K562 (cell line): Measurements from ENCODE around the gene RASGRP1. TPM values are rescaled to one million over a fixed set of nuclear protein-coding genes. Genes with fewer than 3 reads are reported as not detected.
A peak's percentile ranks its signal among the peaks of the same experiment; 100 is the strongest.

Experiments
- AFF4 ChIP-seq: sonication (generic); formaldehyde crosslinking; IDR thresholded peaks from 2 replicates; pipeline ENCODE4 v1.8.0; 2023; ENCODE audit warnings: mild to moderate bottlenecking, missing genetic modification reagents
- ARID2 ChIP-seq: fragments of 450-650 bp; IDR thresholded peaks from 2 replicates; pipeline ENCODE4 v1.6.1; 2017; ENCODE audit warnings: antibody characterized with exemption, mild to moderate bottlenecking
- CREM ChIP-seq: IDR thresholded peaks from 2 replicates; pipeline ENCODE4 v1.6.1; 2014; ENCODE audit warnings: antibody characterized with exemption, low read depth
- FOXK1 ChIP-seq: sonication (generic); formaldehyde crosslinking; IDR thresholded peaks from 2 replicates; pipeline ENCODE4 v1.8.0; 2022; ENCODE audit warnings: missing genetic modification reagents, mild to moderate bottlenecking, borderline replicate concordance
- L3MBTL2 ChIP-seq: fragments of 450-650 bp; IDR thresholded peaks from 2 replicates; pipeline ENCODE4 v1.6.1; 2016; ENCODE audit warnings: mild to moderate bottlenecking, moderate library complexity
- NCOR1 ChIP-seq: fragments of 450-650 bp; IDR thresholded peaks from 2 replicates; pipeline ENCODE4 v1.6.1; 2016; ENCODE audit warnings: mild to moderate bottlenecking, moderate library complexity
- PML ChIP-seq: IDR thresholded peaks from 2 replicates; pipeline ENCODE4 v1.6.1; 2012; ENCODE audit warnings: low read length, inconsistent platforms
- REST ChIP-seq, 2 experiments: fragments of 450-650 bp; formaldehyde crosslinking in 1 of 2; IDR thresholded peaks; 2 replicates each; pipeline versions ENCODE4 v1.4.0 to v1.6.1; 2014 to 2020; ENCODE audit warnings: mild to moderate bottlenecking in 2 of 2, borderline replicate concordance in 1 of 2, low read depth in 1 of 2
- SMAD4 ChIP-seq: fragments of 250-450 bp; sonication (Bioruptor Pico); conservative IDR thresholded peaks from 2 replicates; pipeline ENCODE4 v1.8.0; 2021; ENCODE audit warnings: inconsistent platforms, mild to moderate bottlenecking, moderate library complexity
- SMC3 ChIP-seq: conservative IDR thresholded peaks from 2 replicates; pipeline ENCODE4 v1.6.1; 2011; ENCODE audit warnings: low read depth, low read length, improper control_type of control experiment; ENCODE audit not compliant: insufficient read depth
- TCF7L2 ChIP-seq: fragments of 150-350 bp; IDR thresholded peaks from 2 replicates; pipeline ENCODE4 v1.6.1; 2016; ENCODE audit warnings: low read depth, mild to moderate bottlenecking, low read length, moderate library complexity
- XRCC5 ChIP-seq: fragments of 200-400 bp; formaldehyde crosslinking; IDR thresholded peaks from 2 replicates; pipeline ENCODE4 v1.6.1; 2017; ENCODE audit warnings: low read depth, mild to moderate bottlenecking, low read length
- ZNF395 ChIP-seq: fragments of 200-800 bp; sonication (Bioruptor generic); IDR thresholded peaks from 2 replicates; pipeline ENCODE4 v1.6.1; 2017; ENCODE audit warnings: missing genetic modification characterization, missing compliant biosample characterization
- ZNF445 ChIP-seq: fragments of 250-450 bp; sonication (Bioruptor Pico); IDR thresholded peaks from 2 replicates; pipeline ENCODE4 v1.4.0; 2020; ENCODE audit warnings: low read depth, mild to moderate bottlenecking, moderate library complexity
- polyA plus RNA-seq, 8 experiments: library from polyadenylated mRNA; depleted of rRNA in 4 of 8; stranded (reverse) in 5 of 8; unstranded in 3 of 8; fragments of >200 nt; fragmentation: Nextera tagmentation in 2 of 8; fragmentation: Illumina TruSeq in 1 of 8; extraction: Ambion mirVana in 2 of 8; extraction: Trizol in 1 of 8; gene quantifications; 2 replicates each; pipeline versions ENCODE4 v1.2.1 to v1.2.3, GENCODE V29; 2011 to 2014; ENCODE audit warnings: inconsistent platforms in 1 of 8, missing spikeins in 1 of 8
- total RNA-seq, 7 experiments: library from RNA; depleted of rRNA in 6 of 7; stranded (reverse); fragments of >200 nt in 6 of 7; fragmentation: Illumina TruSeq in 2 of 7; extraction: Trizol in 2 of 7; gene quantifications; 2 replicates each; pipeline versions ENCODE4 v1.2.1 to v1.2.3, GENCODE V29; 2011 to 2021; ENCODE audit warnings: low replicate concordance in 1 of 7

RASGRP1 gene
- total and polyA plus RNA-seq, 9 of the 15 experiments (the other 6 are each of a cell fraction or from before 2014, with no cell fraction given), result 0.14 to 0.72 (median 0.31) TPM

- TF ChIP-seq REST (IDR thresholded peaks at IDR 0.05; ENCODE audit: borderline replicate concordance) (peak; percentile 66), REST (CRISPR knock-in tag; IDR thresholded peaks at IDR 0.05; ENCODE audit: low read depth) (no peak), ARID2 (peak; percentile 22; the same call in 1 of the 2 replicates), AFF4 (0 out of 2 replicates have a peak, but pooled peaks have one; percentile 36), PML (no peak), ZNF445 (CRISPR knock-in tag) (no peak), TCF7L2 (no peak), FOXK1 (no peak), SMC3 (peak; percentile 62), SMAD4 (CRISPR knock-in tag) (no peak), XRCC5 (no peak), L3MBTL2 (peak; percentile 51; the same call in 1 of the 2 replicates), CREM (0 out of 2 replicates have a peak, but pooled peaks have one; percentile 21), NCOR1 (peak; percentile 16; the same call in 1 of the 2 replicates), ZNF395 (CRISPR knock-in tag) (peak; percentile 50; the same call in 1 of the 2 replicates)
These were observed 124.1 kb downstream of the RASGRP1 start (continued) for GRCh38 chr15:38440353-38441129.
